ENCODE data around the gene BLACAT1. TPM values are rescaled to one million over a fixed set of nuclear protein-coding genes. Genes with fewer than 3 reads are reported as not detected.

Gene BLACAT1
- total RNA-seq (ENCODE audit: low replicate concordance) = 13.9 and 25.7 TPM in 2 replicates

DNA sequence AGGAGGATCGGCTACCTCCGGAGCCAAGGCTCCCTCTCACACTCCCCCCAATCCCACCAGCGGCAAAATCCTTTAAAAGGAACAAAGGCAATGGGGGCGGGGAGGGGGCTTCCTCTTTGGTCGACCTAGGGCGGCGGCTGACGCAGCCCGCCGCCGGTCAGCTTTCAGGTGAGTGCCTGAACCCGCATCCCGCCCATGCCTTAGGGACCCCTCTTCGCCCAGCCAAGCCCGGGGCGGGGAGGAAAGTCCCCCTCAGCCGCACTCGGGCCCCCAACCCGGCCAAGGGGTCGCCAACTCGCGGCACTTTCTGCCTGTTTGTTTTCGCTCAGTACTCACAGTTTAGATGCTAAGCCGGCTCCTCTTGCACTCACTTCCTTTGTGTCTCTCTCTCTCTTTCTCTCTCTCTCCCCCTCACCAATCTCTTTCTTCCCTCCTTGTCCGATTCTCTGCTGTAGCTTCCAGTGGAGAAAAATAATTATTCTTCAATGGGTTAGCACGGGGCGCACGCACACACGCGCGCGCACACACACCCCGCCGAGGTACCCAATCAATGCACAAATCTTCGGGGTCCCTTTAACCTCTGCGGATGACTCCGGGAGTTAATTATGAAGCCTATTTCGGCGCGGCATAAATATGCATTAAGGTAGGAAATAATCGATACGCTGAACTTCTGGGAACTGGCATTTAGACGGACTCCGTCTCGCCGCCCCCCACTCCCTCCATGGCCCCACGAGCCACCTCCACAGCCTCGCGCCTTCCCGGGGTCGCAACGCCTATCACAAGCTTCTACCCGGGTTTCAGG lies at the start of gene BLACAT1:
Gene BLACAT1, minus strand, starts transcription at position 465 of the 802 bp plus-strand sequence.
- Mint-ChIP-seq H3K9me3 (no peaks in the 10 kb centered on the region), H3K27ac (peak within 1 kb of the TSS; percentile 90), H3K4me1 (peaks cover 53% of the 10 kb centered on the region), H3K4me3 (peak within 1 kb of the TSS; percentile 95), H3K27me3 (ENCODE audit: insufficient read depth, low read depth) (peaks cover 15% of the 10 kb centered on the region), H3K36me3 (peaks cover 5% of the 10 kb centered on the region)
- H3K36me3 ChIP-seq = no peaks in the 10 kb centered on the region
- peaks cover 88% of the 10 kb centered on the region for H3F3A ChIP-seq (ENCODE audit: low read depth)
- peaks cover 58% of the 10 kb centered on the region for H3K4me1 ChIP-seq
- peak; percentile 58 for DNase-seq (ENCODE audit: low spot score)
- peak within 1 kb of the TSS; percentile 81 for H3K27ac ChIP-seq
- H3K4me3 ChIP-seq = peak within 1 kb of the TSS; percentile 85
- H3K4me2 ChIP-seq = peak within 1 kb of the TSS; percentile 86
- peaks cover 45% of the 10 kb centered on the region for H3K79me2 ChIP-seq (ENCODE audit: low read depth)
- H3K27me3 ChIP-seq = no peaks in the 10 kb centered on the region
- no peak within 1 kb of the TSS for H2AFZ ChIP-seq (replicated peaks)
- H4K20me1 ChIP-seq (ENCODE audit: low read depth) = peaks cover 67% of the 10 kb centered on the region
- no peaks in the 10 kb centered on the region for H3K9me3 ChIP-seq (ENCODE audit: low read depth)
- H3K9ac ChIP-seq = peak within 1 kb of the TSS; percentile 29
- TF ChIP-seq EZH2 (IDR thresholded peaks at IDR 0.05) (no peak), EZH2phosphoT487 (IDR thresholded peaks at IDR 0.05) (no peak)
- TF ChIP-seq, protein P1, sequence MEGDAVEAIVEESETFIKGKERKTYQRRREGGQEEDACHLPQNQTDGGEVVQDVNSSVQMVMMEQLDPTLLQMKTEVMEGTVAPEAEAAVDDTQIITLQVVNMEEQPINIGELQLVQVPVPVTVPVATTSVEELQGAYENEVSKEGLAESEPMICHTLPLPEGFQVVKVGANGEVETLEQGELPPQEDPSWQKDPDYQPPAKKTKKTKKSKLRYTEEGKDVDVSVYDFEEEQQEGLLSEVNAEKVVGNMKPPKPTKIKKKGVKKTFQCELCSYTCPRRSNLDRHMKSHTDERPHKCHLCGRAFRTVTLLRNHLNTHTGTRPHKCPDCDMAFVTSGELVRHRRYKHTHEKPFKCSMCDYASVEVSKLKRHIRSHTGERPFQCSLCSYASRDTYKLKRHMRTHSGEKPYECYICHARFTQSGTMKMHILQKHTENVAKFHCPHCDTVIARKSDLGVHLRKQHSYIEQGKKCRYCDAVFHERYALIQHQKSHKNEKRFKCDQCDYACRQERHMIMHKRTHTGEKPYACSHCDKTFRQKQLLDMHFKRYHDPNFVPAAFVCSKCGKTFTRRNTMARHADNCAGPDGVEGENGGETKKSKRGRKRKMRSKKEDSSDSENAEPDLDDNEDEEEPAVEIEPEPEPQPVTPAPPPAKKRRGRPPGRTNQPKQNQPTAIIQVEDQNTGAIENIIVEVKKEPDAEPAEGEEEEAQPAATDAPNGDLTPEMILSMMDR (IDR thresholded peaks at IDR 0.05) = no peak

DNA sequence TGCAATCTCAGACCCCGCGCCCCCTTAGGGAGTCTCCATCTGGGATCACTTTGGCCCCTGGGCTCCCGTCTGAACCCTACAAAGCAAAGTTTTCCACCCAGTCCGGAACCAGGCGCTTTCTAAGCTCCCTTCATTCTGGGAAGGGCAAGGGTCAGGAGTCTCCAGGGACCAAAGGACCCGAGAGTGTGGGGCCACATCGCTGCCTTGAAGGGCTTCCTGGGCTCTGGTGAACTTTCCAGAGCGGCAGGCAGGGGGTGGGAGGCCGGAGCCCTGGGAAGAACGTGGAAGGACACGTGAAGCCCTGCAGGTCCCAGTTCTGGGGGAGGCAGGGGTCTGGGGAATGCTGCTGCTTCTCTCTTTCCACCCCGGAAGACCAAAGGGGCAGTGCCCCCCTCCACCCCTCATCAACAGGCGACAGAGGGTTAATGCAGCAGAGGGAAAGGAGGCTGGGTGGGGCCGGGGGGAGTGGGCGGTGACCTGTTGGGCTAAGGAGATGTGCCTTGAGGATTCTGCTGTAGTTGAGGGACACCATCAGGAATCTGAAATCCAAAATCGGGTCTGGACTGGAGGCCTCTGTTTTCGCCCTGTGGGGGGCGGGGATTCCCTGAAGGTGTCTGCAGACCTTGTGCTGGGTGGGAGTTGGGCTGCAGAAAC lies 49.4 kb upstream of the BLACAT1 start:
- Histone ChIP-seq H2AFZ (replicated peaks) (peak overlapping the region; percentile 89), H3K4me2 (peak overlapping the region; percentile 96), H3K36me3 (no peaks in the 10 kb centered on the region), H3K27me3 (no peaks in the 10 kb centered on the region), H3K4me3 (peak overlapping the region; percentile 71), H3K79me2 (ENCODE audit: low read depth) (peaks cover 31% of the 10 kb centered on the region), H3K9ac (no peak overlapping the region), H4K20me1 (ENCODE audit: low read depth) (peaks cover 14% of the 10 kb centered on the region), H3K9me3 (ENCODE audit: low read depth) (no peaks in the 10 kb centered on the region), H3F3A (ENCODE audit: low read depth) (peaks cover 15% of the 10 kb centered on the region), H3K4me1 (peaks cover 29% of the 10 kb centered on the region), H3K27ac (no peak overlapping the region)
- TF ChIP-seq, protein P1 (IDR thresholded peaks at IDR 0.05) = no peak
- no peak for TF ChIP-seq EZH2phosphoT487 (IDR thresholded peaks at IDR 0.05)
- TF ChIP-seq EZH2 (IDR thresholded peaks at IDR 0.05) = no peak
- Mint-ChIP-seq H3K4me1 (peaks cover 58% of the 10 kb centered on the region), H3K27ac (no peak overlapping the region), H3K36me3 (no peaks in the 10 kb centered on the region), H3K27me3 (ENCODE audit: insufficient read depth, low read depth) (peaks cover 11% of the 10 kb centered on the region), H3K9me3 (peaks cover 2% of the 10 kb centered on the region), H3K4me3 (peak overlapping the region; percentile 84)
- DNase-seq (ENCODE audit: low spot score) = peak; percentile 50

DNA sequence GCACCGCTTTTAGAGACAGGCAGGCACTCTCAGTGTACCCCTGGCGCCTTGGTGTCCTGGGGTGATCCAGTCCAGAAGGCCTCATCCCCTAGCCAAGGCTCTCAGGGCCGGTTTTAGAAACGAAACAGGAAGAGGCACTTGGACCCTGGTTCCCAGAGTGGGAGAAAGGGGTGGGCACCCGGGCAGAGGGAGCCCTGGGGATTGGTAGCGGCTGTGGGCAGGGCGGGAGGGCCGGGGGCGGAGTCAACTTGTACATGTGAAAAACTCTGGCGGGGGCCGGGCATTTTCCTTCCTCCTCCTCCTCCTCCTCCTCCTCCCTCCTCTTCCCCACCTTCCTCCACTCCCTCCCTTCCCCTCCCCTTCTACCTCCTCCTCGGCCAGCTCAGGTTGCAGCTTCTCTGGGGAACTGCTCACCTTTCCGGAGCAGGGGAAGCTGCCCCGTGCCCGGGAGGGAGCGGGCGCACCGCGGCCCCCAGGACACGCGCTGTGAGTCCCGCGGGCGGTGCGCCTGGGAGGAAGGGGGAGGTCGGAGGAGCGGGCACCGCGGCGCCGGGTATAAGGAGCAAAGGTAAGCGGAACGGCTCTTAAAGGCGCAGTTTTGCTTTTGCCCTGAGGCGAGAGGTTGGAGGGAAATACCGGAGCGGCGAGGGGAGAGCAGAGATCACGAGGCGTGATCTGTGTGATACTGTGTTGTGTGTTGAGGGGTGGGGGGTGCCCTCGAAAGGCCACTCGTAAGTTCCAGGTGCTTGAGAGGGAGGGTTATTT lies 48.6 kb upstream of the BLACAT1 start, which contains the start of gene CDK18:
Gene CDK18, plus strand, starts transcription at position 359 of the 765 bp plus-strand sequence. CDS start 18,499 bp downstream, outside the sequence.
- Histone ChIP-seq H3K4me2 (peak within 1 kb of the TSS; percentile 96), H4K20me1 (ENCODE audit: low read depth) (peaks cover 14% of the 10 kb centered on the region), H3K36me3 (no peaks in the 10 kb centered on the region), H3K4me1 (peaks cover 29% of the 10 kb centered on the region), H3K79me2 (ENCODE audit: low read depth) (peaks cover 31% of the 10 kb centered on the region), H3F3A (ENCODE audit: low read depth) (peaks cover 15% of the 10 kb centered on the region), H3K27ac (no peak within 1 kb of the TSS), H3K9ac (no peak within 1 kb of the TSS), H3K27me3 (no peaks in the 10 kb centered on the region), H3K4me3 (peak within 1 kb of the TSS; percentile 71), H2AFZ (replicated peaks) (peak within 1 kb of the TSS; percentile 89), H3K9me3 (ENCODE audit: low read depth) (no peaks in the 10 kb centered on the region)
- DNase-seq (ENCODE audit: low spot score) = peak; percentile 85
- H3K4me3 Mint-ChIP-seq = peak within 1 kb of the TSS; percentile 84
- no peak for TF ChIP-seq EZH2 (IDR thresholded peaks at IDR 0.05)
- TF ChIP-seq EZH2phosphoT487 (IDR thresholded peaks at IDR 0.05) = no peak
- TF ChIP-seq, protein P1 (IDR thresholded peaks at IDR 0.05) = no peak
- H3K4me1 Mint-ChIP-seq = peaks cover 59% of the 10 kb centered on the region
- no peaks in the 10 kb centered on the region for H3K36me3 Mint-ChIP-seq
- peaks cover 2% of the 10 kb centered on the region for H3K9me3 Mint-ChIP-seq
- peak within 1 kb of the TSS; percentile 34 for H3K27ac Mint-ChIP-seq
- peaks cover 16% of the 10 kb centered on the region for H3K27me3 Mint-ChIP-seq (ENCODE audit: insufficient read depth, low read depth)
